GM19238 (cell line): ENCODE data around the gene SRC.

ENCODE experiments used
- DNase-seq: peaks from one replicate; pipeline ENCODE4 v3.0.0; 2011; ENCODE audit warnings: low spot score; ENCODE audit not compliant: insufficient read length

SRC gene

GRCh38 chr20:37394543-37395409 lies 48.8 kb downstream of the SRC start:
- DNase-seq, result no peak

- DNase-seq, result no peak
These were observed 49.5 kb downstream of the SRC start for GRCh38 chr20:37395410-37395797.

GRCh38 chr20:37395921-37396415 lies 50.0 kb downstream of the SRC start:
- DNase-seq, result no peak

- no peak for DNase-seq
These were observed 50.6 kb downstream of the SRC start for GRCh38 chr20:37396416-37397075.

GRCh38 chr20:37397076-37397953 lies 51.4 kb downstream of the SRC start:
- no peak for DNase-seq

GRCh38 chr20:37397954-37398749 lies 52.2 kb downstream of the SRC start:
- no peak for DNase-seq

- DNase-seq, result no peak
These were observed 53.0 kb downstream of the SRC start for GRCh38 chr20:37398750-37399621.

GRCh38 chr20:37401282-37401929 lies 55.5 kb downstream of the SRC start:
- no peak for DNase-seq

GRCh38 chr20:37401930-37402675 lies 56.2 kb downstream of the SRC start:
- no peak for DNase-seq

GRCh38 chr20:37403107-37404033 lies 57.4 kb downstream of the SRC start:
- DNase-seq, result no peak

- DNase-seq, result no peak
These were observed 58.5 kb downstream of the SRC start for GRCh38 chr20:37404461-37404890.

- DNase-seq, result no peak
These were observed 59.5 kb downstream of the SRC start for GRCh38 chr20:37405351-37405897.

GRCh38 chr20:37406010-37406998 lies 60.4 kb downstream of the SRC start:
- DNase-seq, result peak; percentile 72

GRCh38 chr20:37407019-37407566 lies 61.2 kb downstream of the SRC start:
- no peak for DNase-seq

- no peak for DNase-seq
These were observed 61.6 kb downstream of the SRC start for GRCh38 chr20:37407573-37408002.
